SHP77 treated with DMSO at 0.1 percent for 48 hours (cell line): Measurements from ENCODE around the gene SMAD6.

Source experiments
- DNase-seq: peaks from one replicate; lab custom pipeline; 2025; lab: John Stamatoyannopoulos, UW

The SMAD6 gene

GRCh38 chr15:66704019-66704802 lies 2.2 kb downstream of the SMAD6 start:
- DNase-seq = no peak

- DNase-seq = no peak
Measured at GRCh38 chr15:66704803-66705153, 2.7 kb downstream of the SMAD6 start.

DNA sequence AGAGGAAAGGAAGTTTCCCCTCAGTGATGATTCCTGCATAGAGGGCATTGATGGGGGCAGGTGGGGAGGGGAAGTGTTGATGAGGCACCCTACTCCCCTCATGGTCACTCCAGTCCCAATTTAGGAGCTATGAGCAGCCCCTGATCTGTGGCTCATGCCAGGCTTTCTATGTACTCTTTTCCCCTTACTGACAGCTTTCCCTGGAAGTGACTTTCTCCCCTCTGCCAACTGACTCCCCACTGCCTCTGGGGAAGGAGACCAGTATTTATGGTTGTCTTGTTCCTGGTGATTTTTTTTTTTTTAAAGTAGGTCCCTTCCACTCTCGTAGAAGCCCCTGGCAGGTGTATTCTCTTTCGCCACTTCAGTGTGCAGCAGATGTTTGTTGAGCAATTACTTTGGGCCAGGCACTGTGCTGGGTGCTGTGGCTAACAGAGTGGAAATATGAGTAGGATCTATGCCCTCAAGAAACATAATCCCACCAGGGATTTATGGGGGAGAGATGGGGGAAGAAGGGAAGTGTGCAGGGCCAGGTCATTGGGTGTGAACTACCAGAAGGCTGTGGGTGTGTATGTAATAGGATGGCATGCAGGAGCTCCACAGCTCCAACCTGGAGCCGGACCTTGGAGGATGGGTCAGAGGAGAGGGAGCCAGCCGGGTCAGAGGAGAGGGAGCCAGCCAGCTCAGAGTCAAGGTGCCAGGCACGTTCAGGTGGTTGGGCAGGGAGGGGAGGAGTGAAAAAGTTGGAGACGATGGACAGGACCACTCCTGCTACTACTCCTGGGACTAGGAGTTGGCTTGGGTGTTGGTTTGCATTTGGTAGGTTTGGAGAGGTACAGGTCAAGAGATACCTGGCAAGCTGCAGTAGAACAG lies 3.5 kb downstream of the SMAD6 start:
- no peak for DNase-seq

GRCh38 chr15:66706225-66706732 lies 4.2 kb downstream of the SMAD6 start:
- DNase-seq = no peak

GRCh38 chr15:66706840-66707239 lies 4.8 kb downstream of the SMAD6 start:
- no peak for DNase-seq

DNA sequence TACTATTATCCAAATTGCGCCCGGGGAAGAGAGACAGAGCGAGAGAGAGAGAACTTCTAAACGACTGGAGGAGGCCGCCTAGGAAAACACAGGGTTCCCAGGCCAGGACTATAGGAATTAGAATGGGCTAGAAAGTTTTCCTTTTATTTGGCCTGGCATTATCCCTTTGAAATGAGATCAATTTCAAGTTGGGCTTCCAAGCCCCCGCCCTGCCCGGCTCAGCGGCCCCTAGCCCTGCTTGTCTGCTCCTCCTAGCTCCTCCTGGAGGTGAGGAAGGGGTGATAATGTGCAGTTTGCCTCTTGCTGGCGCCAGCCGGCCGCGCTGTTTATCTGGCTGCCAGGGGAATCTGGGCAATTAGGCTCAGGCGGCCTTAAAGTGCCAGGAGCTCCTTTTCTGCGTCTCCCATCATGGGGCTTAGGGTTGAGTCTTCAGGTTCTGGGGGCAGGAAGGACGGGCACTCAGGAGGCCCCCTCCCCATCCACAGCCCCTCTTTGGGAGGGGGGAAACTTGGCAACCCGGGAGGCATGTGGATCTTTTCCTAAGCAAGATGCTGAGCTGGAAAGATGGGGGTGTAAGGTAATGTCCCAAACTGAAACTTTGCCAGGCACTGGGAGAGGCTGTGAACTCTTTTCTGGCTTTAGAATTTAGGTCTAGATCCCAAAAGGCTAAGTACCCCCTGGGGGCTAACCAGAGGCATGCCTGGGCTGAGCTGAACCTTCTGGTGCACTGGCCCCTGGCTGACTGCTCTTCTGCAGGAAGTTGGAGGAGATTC lies 5.5 kb downstream of the SMAD6 start:
- no peak for DNase-seq

DNA sequence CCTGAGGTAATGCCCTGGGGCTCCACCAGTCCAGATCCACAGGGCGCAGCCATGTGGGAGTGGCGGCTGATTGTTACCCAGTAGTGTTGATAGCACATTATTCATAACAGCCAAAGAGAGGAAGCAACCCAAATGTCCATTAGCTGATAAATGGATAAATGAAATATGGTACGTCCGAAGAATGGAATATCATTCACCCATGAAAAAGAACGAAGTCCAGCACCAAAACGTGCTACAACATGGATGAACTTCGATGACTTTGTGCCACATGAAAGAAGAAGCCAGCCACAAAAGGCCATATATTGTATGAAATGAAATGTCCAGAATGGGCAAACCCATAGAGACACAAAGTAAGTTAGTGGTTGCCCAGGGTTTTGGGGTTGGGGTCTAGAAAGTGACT lies 6.4 kb downstream of the SMAD6 start:
- no peak for DNase-seq

- no peak for DNase-seq
Measured at GRCh38 chr15:66709884-66710283, 7.8 kb downstream of the SMAD6 start.

- DNase-seq = no peak
Measured at GRCh38 chr15:66711260-66711659, 9.2 kb downstream of the SMAD6 start.

GRCh38 chr15:66711862-66712261 lies 9.8 kb downstream of the SMAD6 start:
- no peak for DNase-seq

GRCh38 chr15:66713843-66714508 lies 11.9 kb downstream of the SMAD6 start:
- DNase-seq = no peak

- no peak for DNase-seq
Measured at GRCh38 chr15:66714543-66714981, 12.5 kb downstream of the SMAD6 start.

- DNase-seq = no peak
Measured at GRCh38 chr15:66715181-66715624, 13.2 kb downstream of the SMAD6 start.

GRCh38 chr15:66715720-66716655 lies 14.0 kb downstream of the SMAD6 start:
- no peak for DNase-seq

- no peak for DNase-seq
Measured at GRCh38 chr15:66716656-66717020, 14.6 kb downstream of the SMAD6 start.

GRCh38 chr15:66718220-66718988 lies 16.4 kb downstream of the SMAD6 start:
- DNase-seq = no peak

GRCh38 chr15:66719471-66719870 lies 17.4 kb downstream of the SMAD6 start:
- DNase-seq = no peak

- DNase-seq = no peak
Measured at GRCh38 chr15:66720206-66721010, 18.4 kb downstream of the SMAD6 start.

DNA sequence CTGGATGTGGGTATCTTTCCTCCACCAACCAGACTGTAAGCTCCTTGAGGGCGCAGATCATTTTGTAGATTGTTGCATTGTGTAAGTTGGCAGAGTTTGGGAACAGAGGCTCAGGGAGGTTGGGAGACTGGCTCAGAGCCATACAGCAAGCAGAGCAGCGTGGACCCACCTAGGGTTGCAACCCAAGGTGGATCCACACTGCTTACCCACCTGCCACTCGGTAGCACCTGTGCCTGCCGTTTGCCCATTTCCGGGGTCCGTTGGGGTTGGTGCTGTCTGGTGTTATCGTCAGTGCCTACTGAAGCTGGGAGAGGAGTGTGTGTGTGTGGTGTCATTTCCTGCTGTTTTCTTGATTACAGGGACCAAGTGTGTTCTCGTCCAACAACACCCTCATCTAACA lies 19.0 kb downstream of the SMAD6 start:
- no peak for DNase-seq
